GM12878 (cell line): ENCODE results near the gene GFAP. TPM values are rescaled to one million over a fixed set of nuclear protein-coding genes. Genes with fewer than 3 reads are reported as not detected.

Source experiments
- ATAC-seq: fragments of 200-7000 bp; cut with Tn5 transposase; 3 replicates; pipeline ENCODE4 v1.9.1; 2020; ENCODE audit warnings: mild to moderate bottlenecking, moderate library complexity
- Bru-seq: library from RNA; stranded (reverse); fragments of 400-500 nt; gene quantifications from one replicate; lab custom pipeline; 2021; lab: Mats Ljungman, UMichigan
- BruChase-seq, 2 experiments: library from RNA; stranded (reverse); fragments of 400-500 nt; gene quantifications; one replicate each; lab custom pipeline; 2021; lab: Mats Ljungman, UMichigan
- BruUV-seq: library from RNA; stranded (reverse); fragments of 400-500 nt; replicated peaks from 2 replicates; lab custom pipeline; 2021; lab: Mats Ljungman, UMichigan
- CTCF ChIA-PET: fragments of 300-600 bp; sonication (Branson Sonifier 250); formaldehyde crosslinking; extraction: SDS; loops from one replicate; lab custom pipeline; 2021; ENCODE audit warnings: inconsistent platforms; lab: Yijun Ruan, JAX
- POLR2A ChIA-PET: fragments of 350-600 bp; formaldehyde crosslinking; extraction: SDS; loops from one replicate; lab custom pipeline; 2021; ENCODE audit warnings: inconsistent platforms; lab: Charles Lee
- RAD21 ChIA-PET: fragments of 300-600 bp; sonication (Branson Sonifier 250); formaldehyde crosslinking; loops from one replicate; lab custom pipeline; 2023; ENCODE audit warnings: antibody characterized with exemption; ENCODE audit not compliant: unreplicated experiment; lab: Charles Lee
- SMC1A ChIA-PET: fragments of 300-600 bp; sonication (Branson Sonifier 250); formaldehyde crosslinking; loops from one replicate; lab custom pipeline; 2023; ENCODE audit not compliant: unreplicated experiment, uncharacterized antibody; lab: Charles Lee
- DNase-seq: peaks from one replicate; pipeline ENCODE4 v3.0.0-alpha.2; 2011; ENCODE audit warnings: low read depth, low spot score
- FAIRE-seq: peaks from 3 replicates; lab custom pipeline; 2011; peaks lifted over from hg19 to GRCh38; lab: Jason Lieb, UNC
- H2AFZ ChIP-seq: 2 replicates; pipeline ENCODE4 v1.6.0; 2011; ENCODE audit warnings: low read depth, low read length, control low read depth; ENCODE audit not compliant: control insufficient read depth
- H3K27ac ChIP-seq: 2 replicates; pipeline ENCODE4 v1.5.1; 2011; ENCODE audit warnings: control low read depth; ENCODE audit not compliant: control insufficient read depth, insufficient read depth
- H3K27me3 ChIP-seq, 2 experiments: replicated peaks in 1 of 2; 2 replicates each; pipeline versions ENCODE4 v1.6.0 to v1.6.1; 2011; ENCODE audit warnings: low read length in 1 of 2; ENCODE audit not compliant: control insufficient read depth in 2 of 2, insufficient read depth in 2 of 2
- H3K36me3 ChIP-seq, 2 experiments: 2 replicates each; pipeline ENCODE4 v1.5.1; 2011; ENCODE audit warnings: low read length in 1 of 2; ENCODE audit not compliant: control insufficient read depth in 2 of 2, insufficient read depth in 2 of 2
- H3K4me1 ChIP-seq: 2 replicates; pipeline ENCODE4 v1.6.1; 2011; ENCODE audit warnings: mild to moderate bottlenecking, low read length, moderate library complexity, mixed read lengths; ENCODE audit not compliant: control insufficient read depth, insufficient read depth
- H3K4me2 ChIP-seq: 2 replicates; pipeline ENCODE4 v1.6.0; 2011; ENCODE audit warnings: control low read depth; ENCODE audit not compliant: control insufficient read depth, insufficient read depth
- H3K4me3 ChIP-seq: fragments of 200-600 bp; sonication (generic); 2 replicates; pipeline ENCODE4 v1.5.1; 2016
- H3K79me2 ChIP-seq: 2 replicates; pipeline ENCODE4 v1.6.0; 2011; ENCODE audit warnings: low read length; ENCODE audit not compliant: control insufficient read depth, insufficient read depth
- H3K9ac ChIP-seq: 2 replicates; pipeline ENCODE4 v1.8.0; 2011; ENCODE audit warnings: low read length, control low read depth, mixed read lengths; ENCODE audit not compliant: control insufficient read depth, insufficient read depth
- H3K9me3 ChIP-seq: replicated peaks from 3 replicates; pipeline ENCODE4 v1.5.1; 2011; ENCODE audit warnings: mild to moderate bottlenecking, low read length; ENCODE audit not compliant: control insufficient read depth, insufficient read depth
- H4K20me1 ChIP-seq: 2 replicates; pipeline ENCODE4 v1.6.0; 2011; ENCODE audit not compliant: control insufficient read depth, insufficient read depth
- BHLHE40 ChIP-seq, 2 experiments: fragments of 450-650 bp in 1 of 2; IDR thresholded peaks; 2 replicates each; pipeline ENCODE4 v1.6.1; 2011 to 2017; ENCODE audit warnings: low read depth in 2 of 2, borderline replicate concordance in 1 of 2, improper control_type of control experiment in 1 of 2, low read length in 1 of 2, mild to moderate bottlenecking in 1 of 2
- CBX3 ChIP-seq: fragments of 200-600 bp; sonication (generic); IDR thresholded peaks from 2 replicates; pipeline ENCODE4 v1.6.1; 2016; ENCODE audit warnings: low read depth, borderline replicate concordance
- CHD1 ChIP-seq: IDR thresholded peaks from 2 replicates; pipeline ENCODE4 v1.6.1; 2012; ENCODE audit warnings: low read depth, low read length, improper control_type of control experiment
- CREM ChIP-seq: IDR thresholded peaks from 2 replicates; pipeline ENCODE4 v1.6.1; 2014; ENCODE audit warnings: antibody characterized with exemption, low read depth
- MEF2B ChIP-seq: fragments of 450-650 bp; IDR thresholded peaks from 2 replicates; pipeline ENCODE4 v1.6.1; 2018; ENCODE audit warnings: mild to moderate bottlenecking, moderate library complexity; ENCODE audit not compliant: partially characterized antibody, poor library complexity, severe bottlenecking
- NRF1 ChIP-seq: conservative IDR thresholded peaks from 2 replicates; pipeline ENCODE4 v1.6.1; 2011; ENCODE audit warnings: mild to moderate bottlenecking, low read depth, low read length, improper control_type of control experiment
- RUNX3 ChIP-seq: IDR thresholded peaks from 2 replicates; pipeline ENCODE4 v1.6.1; 2012; ENCODE audit warnings: low read length, inconsistent platforms
- SMC3 ChIP-seq: IDR thresholded peaks from 2 replicates; pipeline ENCODE4 v1.6.1; 2011; ENCODE audit warnings: low read length, improper control_type of control experiment, borderline replicate concordance
- STAT1 ChIP-seq: fragments of 450-650 bp; conservative IDR thresholded peaks from 2 replicates; pipeline ENCODE4 v1.6.1; 2014; ENCODE audit warnings: antibody characterized with exemption, mild to moderate bottlenecking
- WRNIP1 ChIP-seq: IDR thresholded peaks from 2 replicates; pipeline ENCODE4 v1.6.1; 2011; ENCODE audit warnings: low read depth, low read length, improper control_type of control experiment, borderline replicate concordance
- whole genome bisulfite sequencing: methylation state at CpG from one replicate; pipeline ENCODE4 v1.1.6; 2016; ENCODE audit warnings: low lambda C conversion rate; ENCODE audit not compliant: insufficient replicate concordance, insufficient coverage; ENCODE audit errors: missing lambda C conversion rate; 5-methylcytosine and 5-hydroxymethylcytosine counted together
- in situ Hi-C: fragments of 300-500 bp; cut with MboI; formaldehyde crosslinking; loops from 9 replicates; pipeline ENCODE4 v1.14.3; 2018; ENCODE audit warnings: mixed read lengths
- intact Hi-C: fragments of 100-400 bp; cut with micrococcal nuclease; formaldehyde crosslinking; loops from one replicate; pipeline ENCODE4 v1.14.2; 2022; ENCODE audit not compliant: unreplicated experiment
- long read RNA-seq, 2 experiments: library from polyadenylated mRNA; unstranded; transcript quantifications; one replicate each; pipeline ENCODE4 v2.0.0, GENCODE V29; 2019 to 2020
- polyA minus RNA-seq, 3 experiments: library from RNA; depleted of rRNA, polyadenylated mRNA; stranded (reverse); fragments of >200 nt; gene quantifications; 2 replicates each; pipeline ENCODE4 v1.2.3, GENCODE V29; 2011
- polyA plus RNA-seq, 11 experiments: library from polyadenylated mRNA; depleted of rRNA in 4 of 11; unstranded in 6 of 11; stranded (reverse) in 5 of 11; fragments of >200 nt; fragmentation: Nextera tagmentation in 4 of 11; fragmentation: Illumina TruSeq in 1 of 11; extraction: Ambion mirVana in 4 of 11; extraction: Trizol in 1 of 11; gene quantifications; 1 replicate in 1 of 11; 2 replicates in 10 of 11; pipeline versions ENCODE4 v1.2.1 to v1.2.3, GENCODE V29; 2011 to 2016; ENCODE audit warnings: inconsistent platforms in 2 of 11, missing spikeins in 2 of 11, low read depth in 1 of 11
- total RNA-seq, 4 experiments: library from RNA; depleted of rRNA in 3 of 4; stranded (reverse); fragments of >200 nt in 3 of 4; fragmentation: Illumina TruSeq in 1 of 4; extraction: Trizol in 1 of 4; gene quantifications; 2 replicates each; pipeline versions ENCODE4 v1.2.1 to v1.2.3, GENCODE V29; 2013 to 2021
- TF ChIP-seq, protein P1 (sequence below): fragments of 450-650 bp; IDR thresholded peaks from 2 replicates; pipeline ENCODE4 v1.6.1; 2017; ENCODE audit warnings: low read depth, mild to moderate bottlenecking, moderate library complexity

Gene GFAP
- not detected in 2 replicates for total RNA-seq (2013; cell fraction: nucleolus; rRNA removed)
- total RNA-seq (2014; rRNA removed) (not detected in 2 replicates), total RNA-seq (2014; rRNA removed; fragmentation: Illumina TruSeq; extraction: Trizol) (not detected in 2 replicates), total RNA-seq (2021) (not detected in 2 replicates), polyA plus RNA-seq (2011; rRNA removed) (not detected in 2 replicates), polyA plus RNA-seq (2014; fragmentation: Illumina TruSeq; extraction: Trizol) (not detected in 2 replicates), polyA plus RNA-seq (2014; fragmentation: Nextera tagmentation; extraction: Ambion mirVana) (under 1 TPM in 1 of 2 experiments, not detected in 1; 0.04 TPM), polyA plus RNA-seq (2014; rRNA removed) (not detected in 2 replicates), polyA plus RNA-seq (2016; fragmentation: Nextera tagmentation; extraction: Ambion mirVana) (under 1 TPM in 1 of 2 experiments, not detected in 1; 0.25 TPM), polyA minus RNA-seq (2011; rRNA and poly(A)+ RNA removed) (not detected in 2 replicates), Bru-seq, nascent RNA (not detected), BruChase-seq, experiment 1, labeled RNA remaining after a 6-hour chase (not detected), BruChase-seq, experiment 2, labeled RNA remaining after a 2-hour chase (not detected)
- polyA plus RNA-seq (2011; ENCODE audit: low read depth), result not detected
- polyA plus RNA-seq (2011; cell fraction: cytosol; rRNA removed), result not detected in 2 replicates
- 0.25 TPM in 1 of 2 replicates, not detected in the other for polyA plus RNA-seq (2011; cell fraction: nucleus; rRNA removed)
- 0.04 TPM in 1 of 2 replicates, not detected in the other for polyA plus RNA-seq (2012)
- polyA minus RNA-seq (2011; cell fraction: cytosol; rRNA and poly(A)+ RNA removed), result not detected in 2 replicates
- not detected in 2 replicates for polyA minus RNA-seq (2011; cell fraction: nucleus; rRNA and poly(A)+ RNA removed)
- long read RNA-seq, experiment 1, result 0 reads
- long read RNA-seq, experiment 2, result 0 reads

GRCh38 chr17:44915321-44915726 is at the start of gene GFAP:
Gene GFAP, minus strand, starts transcription at chr17:44915500. Its CDS starts 14 bp downstream, at chr17:44915486.
- 50% methylated on average over 17 of the region's 17 CpGs for WGBS
- H3K36me3 ChIP-seq, result no peaks in the 10 kb centered on the region
- ChIA-PET SMC1A (interaction anchor here (1.0 kb wide), 1 partner anchor 16 kb away, joined by 3 read pairs; the partner anchor contains the start of gene EFTUD2), RAD21 (no interaction called here), CTCF (interaction anchor here (0.6 to 1.0 kb wide), 2 partner anchors 105 to 107 kb away, joined by 3 read pairs; no protein-coding TSS in a partner anchor), POLR2A (no interaction called here)
- H3K9me3 ChIP-seq, result no peaks in the 10 kb centered on the region
- H3K27me3 ChIP-seq, result no peaks in the 10 kb centered on the region; a peak in 3 of 4 replicates
- DNase-seq (no peak), FAIRE-seq (no peak), ATAC-seq (no peak)
- no peaks in the 10 kb centered on the region for H3K79me2 ChIP-seq
- in situ Hi-C loops (no loop called here), intact Hi-C loops (no loop called here)
- no peak within 1 kb of the TSS for H3K9ac ChIP-seq
- H3K27ac ChIP-seq, result no peak within 1 kb of the TSS
- BruUV-seq, result no TSS peak
- no peak within 1 kb of the TSS for H3K4me2 ChIP-seq
- TF ChIP-seq BHLHE40 (IDR thresholded peaks at IDR 0.05; ENCODE audit: borderline replicate concordance in 1 of 2, low read depth in 2 of 2, low read length in 1 of 2), result no peak
- TF ChIP-seq SMC3, result no peak
- TF ChIP-seq, protein P1, sequence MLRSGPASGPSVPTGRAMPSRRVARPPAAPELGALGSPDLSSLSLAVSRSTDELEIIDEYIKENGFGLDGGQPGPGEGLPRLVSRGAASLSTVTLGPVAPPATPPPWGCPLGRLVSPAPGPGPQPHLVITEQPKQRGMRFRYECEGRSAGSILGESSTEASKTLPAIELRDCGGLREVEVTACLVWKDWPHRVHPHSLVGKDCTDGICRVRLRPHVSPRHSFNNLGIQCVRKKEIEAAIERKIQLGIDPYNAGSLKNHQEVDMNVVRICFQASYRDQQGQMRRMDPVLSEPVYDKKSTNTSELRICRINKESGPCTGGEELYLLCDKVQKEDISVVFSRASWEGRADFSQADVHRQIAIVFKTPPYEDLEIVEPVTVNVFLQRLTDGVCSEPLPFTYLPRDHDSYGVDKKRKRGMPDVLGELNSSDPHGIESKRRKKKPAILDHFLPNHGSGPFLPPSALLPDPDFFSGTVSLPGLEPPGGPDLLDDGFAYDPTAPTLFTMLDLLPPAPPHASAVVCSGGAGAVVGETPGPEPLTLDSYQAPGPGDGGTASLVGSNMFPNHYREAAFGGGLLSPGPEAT, result no peak
- TF ChIP-seq NRF1, result no peak
- TF ChIP-seq RUNX3, result no peak
- TF ChIP-seq WRNIP1, result no peak
- no peak for TF ChIP-seq CHD1
- TF ChIP-seq CREM, result no peak
- no peak for TF ChIP-seq STAT1
- no peak for TF ChIP-seq MEF2B
- no peak for TF ChIP-seq CBX3
- peaks cover 8% of the 10 kb centered on the region for H3K4me1 ChIP-seq
- H3K4me3 ChIP-seq, result no peak within 1 kb of the TSS
- H2AFZ ChIP-seq, result no peak within 1 kb of the TSS
- no peaks in the 10 kb centered on the region for H4K20me1 ChIP-seq
